Activated T-cell treated with anti-CD3 and anti-CD28 coated beads for 24 hours (primary cell): ENCODE measurements around the gene PCNX3.

ENCODE experiments used
- DNase-seq: peaks from one replicate; pipeline ENCODE4 v3.0.0-alpha.2; 2020; ENCODE audit warnings: low read depth

The PCNX3 gene

GRCh38 chr11:65615229-65615949 is at the start of gene PCNX3:
PCNX3 (plus strand) TSS chr11:65615776; CDS start chr11:65616312, 536 bp downstream.
- peak; percentile 100 for DNase-seq

DNA sequence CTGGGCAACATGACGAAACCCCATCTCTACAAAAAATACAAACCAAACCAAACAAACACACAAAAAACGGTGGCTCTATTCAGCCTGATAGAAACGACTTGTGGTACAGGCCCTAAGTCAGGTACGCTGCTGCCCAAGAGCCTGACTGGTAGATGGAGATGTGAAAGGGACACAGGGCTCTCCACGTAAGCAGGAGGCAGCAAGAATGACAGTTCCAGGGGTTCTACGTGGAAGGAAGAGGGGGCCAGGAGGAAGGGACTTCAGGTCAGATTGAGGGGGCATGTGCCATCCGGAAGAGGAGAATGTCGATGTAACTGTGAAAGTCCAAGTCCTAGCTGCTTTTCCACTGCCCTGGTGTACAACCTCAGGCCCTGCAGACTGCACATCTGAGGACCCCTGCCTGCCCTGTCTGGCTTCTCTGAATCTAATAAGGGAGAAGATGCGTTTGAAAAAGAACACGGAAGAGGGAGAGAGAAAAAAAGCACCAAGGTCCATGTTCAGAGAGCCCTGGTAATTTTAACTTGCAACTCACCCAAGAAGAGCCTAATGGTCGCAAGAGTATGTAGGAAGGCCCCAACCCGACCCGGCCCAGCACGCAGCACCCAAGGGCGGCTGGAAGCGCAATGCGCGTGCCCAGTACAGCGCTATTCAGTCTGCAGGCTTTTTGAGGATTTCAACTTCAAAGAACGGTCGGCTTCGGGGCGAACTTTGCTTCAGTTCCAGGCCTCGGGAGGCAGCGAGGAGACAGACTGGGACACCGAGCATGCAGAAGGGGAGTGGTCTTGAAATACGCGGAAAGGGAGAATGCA is 46.2 kb upstream of the PCNX3 start:
- DNase-seq: no peak

DNA sequence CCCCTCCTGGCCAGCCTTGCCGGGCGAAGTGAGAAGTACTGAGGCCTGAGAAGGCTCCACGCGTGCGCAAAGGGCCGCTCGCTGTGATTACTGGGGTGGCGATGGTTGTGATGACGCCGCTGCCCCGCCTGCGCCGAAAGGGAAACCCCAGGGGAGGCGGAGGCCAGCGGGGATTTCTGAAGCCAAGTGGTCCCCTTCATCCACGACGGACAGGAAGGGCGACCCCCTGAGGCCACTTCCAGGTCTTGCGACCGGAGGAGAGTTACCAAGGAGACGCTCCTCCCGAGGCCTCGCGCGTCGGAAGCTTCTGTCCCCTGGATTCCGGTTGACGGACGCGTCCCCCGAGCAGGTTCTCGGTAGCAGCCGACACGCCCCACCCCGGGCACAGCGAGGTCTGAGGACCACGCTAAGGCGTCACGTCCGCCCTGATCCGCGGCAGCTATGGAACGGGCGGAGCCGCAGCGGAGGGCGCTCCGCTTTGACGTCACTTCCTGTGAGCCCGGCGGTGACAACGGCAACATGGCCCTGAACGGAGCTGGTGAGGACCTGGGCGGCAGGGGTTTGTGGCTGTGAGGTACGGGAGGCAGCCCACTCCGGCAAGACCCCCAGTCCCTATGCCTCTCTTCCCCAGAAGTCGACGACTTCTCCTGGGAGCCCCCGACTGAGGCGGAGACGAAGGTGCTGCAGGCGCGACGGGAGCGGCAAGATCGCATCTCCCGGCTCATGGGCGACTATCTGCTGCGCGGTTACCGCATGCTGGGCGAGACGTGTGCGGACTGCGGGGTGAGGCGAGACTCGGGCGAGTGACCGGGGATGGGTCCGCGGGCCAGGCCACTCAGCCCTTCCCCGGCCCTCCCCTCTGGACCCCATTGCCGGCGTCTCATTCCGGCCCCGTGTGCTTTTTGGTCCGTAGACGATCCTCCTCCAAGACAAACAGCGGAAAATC is 45.3 kb upstream of the PCNX3 start, which contains the start of gene ZNRD2:
Gene ZNRD2 (plus strand): TSS at position 505 of the 946 bp plus-strand sequence. CDS start 15 bp downstream, at position 520.
- DNase-seq: peak; percentile 97

- DNase-seq: no peak
Observed at GRCh38 chr11:65571420-65571819, 44.2 kb upstream of the PCNX3 start.

GRCh38 chr11:65571940-65572339 is 43.6 kb upstream of the PCNX3 start:
- DNase-seq: no peak

- DNase-seq: peak; percentile 79
Observed at GRCh38 chr11:65572356-65573051, 43.1 kb upstream of the PCNX3 start, which contains the start of gene FAM89B. FAM89B (plus strand) TSS chr11:65572538; CDS start chr11:65572670, 132 bp downstream.

GRCh38 chr11:65573391-65574079 is 42.0 kb upstream of the PCNX3 start:
- DNase-seq: no peak

DNA sequence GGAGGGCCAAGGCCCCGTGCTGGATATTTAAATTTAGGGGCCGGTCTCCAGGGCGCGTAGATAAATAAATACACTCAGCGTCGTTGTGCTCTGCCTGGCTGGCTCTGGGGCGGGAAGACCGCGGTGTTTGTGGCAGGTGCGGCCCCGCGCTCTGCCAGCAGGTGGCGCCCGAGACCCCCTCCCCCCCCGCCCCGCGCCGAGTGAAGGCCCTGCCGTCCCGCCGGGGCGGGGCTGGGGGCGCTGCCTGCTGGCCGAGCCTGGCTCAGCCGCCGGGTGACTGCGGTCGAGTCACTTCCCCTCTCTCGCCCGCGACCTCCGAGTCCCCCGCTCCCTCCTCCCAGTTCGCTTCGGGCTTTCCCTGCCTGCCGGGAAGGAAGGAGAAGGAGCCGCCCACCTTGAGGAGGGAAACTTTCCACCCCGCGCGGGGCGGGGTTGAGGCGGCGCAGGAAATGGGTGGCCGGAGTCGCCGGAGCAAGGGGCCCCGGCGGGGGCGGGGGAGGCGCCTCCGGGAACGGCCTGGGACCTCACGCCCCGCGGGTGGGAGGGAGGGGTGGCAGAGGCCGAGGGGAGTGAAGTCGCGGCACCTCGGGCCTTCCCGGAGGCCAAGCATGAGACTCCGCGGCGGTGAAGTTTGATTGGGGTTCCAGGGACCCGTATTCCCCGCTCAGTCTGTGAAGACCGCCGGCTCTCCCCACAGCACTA is 41.3 kb upstream of the PCNX3 start:
- peak; percentile 88 for DNase-seq

DNA sequence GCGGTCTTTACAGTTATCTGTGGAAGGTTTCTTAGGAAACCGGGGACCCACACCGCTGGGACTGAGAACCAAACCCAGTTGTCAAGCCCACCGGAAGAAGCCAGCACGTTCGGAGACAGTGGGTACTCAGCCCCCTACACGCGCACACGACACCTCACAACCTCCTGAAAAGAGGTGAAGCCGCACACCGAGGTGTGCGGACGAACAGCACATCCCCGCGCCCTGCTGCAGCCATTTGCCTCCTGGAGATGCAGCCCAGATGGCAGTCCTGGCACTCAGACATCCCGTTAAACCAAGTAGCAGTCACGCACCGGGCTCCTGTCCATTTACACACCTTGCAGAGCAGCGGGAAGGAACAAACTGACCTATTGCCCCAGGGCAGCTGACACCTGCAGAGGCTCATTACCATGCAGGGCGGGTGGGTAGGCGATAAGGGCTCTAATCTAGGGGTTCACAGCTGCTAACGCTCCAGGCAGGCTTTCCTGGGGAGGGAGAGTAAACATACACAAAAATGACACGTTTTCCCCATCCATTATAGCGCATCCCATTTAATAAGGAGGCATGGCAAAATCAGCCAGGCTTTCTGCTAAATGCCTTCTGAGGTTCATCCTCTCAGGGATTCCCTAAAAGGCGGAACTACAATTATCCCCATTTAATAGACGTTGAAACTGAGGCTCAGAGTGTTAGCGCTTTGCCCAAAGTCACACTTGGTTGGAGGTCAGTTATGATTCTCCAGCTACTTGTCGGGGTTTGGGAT is 40.6 kb upstream of the PCNX3 start:
- DNase-seq: no peak

DNA sequence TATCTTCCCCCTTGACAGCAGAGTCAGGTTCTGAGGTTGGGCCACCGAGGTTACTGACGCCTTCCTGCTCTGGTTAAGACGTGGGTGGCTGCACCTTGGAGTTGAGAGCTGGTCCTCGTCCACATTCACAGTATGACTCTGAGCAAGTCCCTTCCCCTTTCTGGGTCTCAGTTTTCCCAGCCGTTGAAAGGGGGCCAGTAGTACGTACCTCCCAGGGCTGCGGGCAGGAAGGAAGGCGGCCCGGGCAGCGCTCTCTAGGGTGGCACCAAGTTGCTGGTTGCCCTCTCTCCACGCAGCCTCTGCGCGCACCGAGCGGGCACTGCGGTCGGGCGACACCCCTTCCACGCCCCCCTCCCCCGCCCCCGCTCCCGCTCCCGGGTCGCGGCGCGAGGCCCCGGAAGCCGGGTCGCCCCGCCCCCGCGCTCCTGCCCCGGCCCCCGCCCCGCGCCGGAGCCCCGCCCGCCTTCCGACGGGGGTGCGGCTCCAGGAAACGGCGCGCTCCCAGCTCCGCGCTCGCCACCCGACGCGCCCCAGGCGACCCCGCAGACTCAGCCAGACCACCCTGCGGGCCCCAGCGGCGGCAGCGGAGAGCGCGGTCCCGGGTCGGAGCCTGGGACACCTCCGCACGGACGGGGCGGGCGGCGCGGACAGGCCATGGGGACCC is 39.9 kb upstream of the PCNX3 start, which contains the start of gene EHBP1L1:
Gene EHBP1L1 (plus strand): TSS at position 486 of the 664 bp plus-strand sequence. CDS start 250 bp downstream, outside the sequence.
- peak; percentile 58 for DNase-seq

DNA sequence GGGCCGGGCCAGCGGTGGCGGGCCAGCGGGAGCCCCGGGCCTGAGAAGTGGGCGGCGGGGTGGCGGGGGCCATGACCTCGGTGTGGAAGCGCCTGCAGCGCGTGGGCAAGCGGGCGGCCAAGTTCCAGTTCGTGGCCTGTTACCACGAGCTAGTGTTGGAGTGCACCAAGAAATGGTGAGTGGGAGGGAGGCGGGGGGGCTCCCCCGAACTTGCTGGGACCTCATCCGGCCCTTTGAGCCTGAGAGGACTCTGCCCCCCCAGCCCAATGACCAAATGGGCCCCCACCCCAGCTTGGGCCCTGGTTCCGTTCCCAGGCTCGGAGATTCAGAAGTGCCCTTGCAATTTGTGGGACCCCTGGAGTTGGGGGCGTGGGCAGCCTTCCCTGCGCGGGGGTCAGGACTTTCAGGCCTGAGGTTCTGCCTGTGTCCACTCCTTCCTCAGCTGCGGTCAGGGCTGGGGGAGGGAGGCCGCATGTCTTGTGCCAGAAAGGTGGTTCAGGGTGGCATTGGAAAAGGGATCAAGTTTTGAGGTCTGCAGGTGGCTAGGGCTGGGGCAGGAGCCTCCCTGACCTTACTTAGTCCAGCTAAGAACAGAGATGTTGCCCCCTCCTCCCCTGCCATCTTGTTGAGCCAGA is 39.2 kb upstream of the PCNX3 start:
- DNase-seq: no peak

- DNase-seq: no peak
Observed at GRCh38 chr11:65576867-65577755, 38.5 kb upstream of the PCNX3 start.

DNA sequence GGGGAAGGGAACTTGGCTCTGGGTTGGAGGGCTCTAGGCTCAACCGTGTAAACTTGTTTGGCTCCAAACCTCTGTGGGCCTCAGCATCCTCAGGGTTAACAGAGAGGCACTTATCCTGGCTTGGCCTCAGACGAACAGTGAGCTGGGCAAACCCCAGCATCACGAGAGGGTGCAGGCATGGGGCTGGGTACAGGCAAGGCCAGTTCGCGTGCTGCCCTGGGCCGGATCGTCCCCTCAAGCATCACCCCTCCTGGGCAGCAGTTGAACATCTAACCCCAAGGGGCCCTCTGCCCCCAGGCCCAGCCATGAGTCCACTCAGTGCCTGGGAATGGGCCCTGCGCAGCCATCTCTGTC is 37.8 kb upstream of the PCNX3 start:
- no peak for DNase-seq

- no peak for DNase-seq
Observed at GRCh38 chr11:65578134-65578533, 37.4 kb upstream of the PCNX3 start.

GRCh38 chr11:65578667-65579066 is 36.9 kb upstream of the PCNX3 start:
- no peak for DNase-seq

DNA sequence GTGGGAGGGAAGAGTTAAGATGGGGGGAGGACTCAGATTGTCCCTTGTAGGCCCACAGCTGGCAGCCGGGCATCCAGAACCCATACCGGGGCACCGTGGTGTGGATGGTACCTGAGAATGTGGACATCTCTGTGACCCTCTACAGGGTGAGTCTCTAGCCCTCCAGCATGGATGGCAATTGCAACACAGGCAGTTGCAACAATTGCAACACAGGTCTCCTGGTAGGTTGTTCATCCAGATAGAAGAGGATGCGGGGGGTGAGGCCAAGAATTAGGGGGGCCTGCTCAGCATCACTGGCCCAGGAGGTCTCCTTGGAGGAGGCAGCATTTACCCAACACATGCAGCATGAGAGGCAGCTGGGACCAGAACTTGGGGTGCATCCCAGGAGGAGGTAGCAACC is 36.3 kb upstream of the PCNX3 start:
- DNase-seq: no peak

DNA sequence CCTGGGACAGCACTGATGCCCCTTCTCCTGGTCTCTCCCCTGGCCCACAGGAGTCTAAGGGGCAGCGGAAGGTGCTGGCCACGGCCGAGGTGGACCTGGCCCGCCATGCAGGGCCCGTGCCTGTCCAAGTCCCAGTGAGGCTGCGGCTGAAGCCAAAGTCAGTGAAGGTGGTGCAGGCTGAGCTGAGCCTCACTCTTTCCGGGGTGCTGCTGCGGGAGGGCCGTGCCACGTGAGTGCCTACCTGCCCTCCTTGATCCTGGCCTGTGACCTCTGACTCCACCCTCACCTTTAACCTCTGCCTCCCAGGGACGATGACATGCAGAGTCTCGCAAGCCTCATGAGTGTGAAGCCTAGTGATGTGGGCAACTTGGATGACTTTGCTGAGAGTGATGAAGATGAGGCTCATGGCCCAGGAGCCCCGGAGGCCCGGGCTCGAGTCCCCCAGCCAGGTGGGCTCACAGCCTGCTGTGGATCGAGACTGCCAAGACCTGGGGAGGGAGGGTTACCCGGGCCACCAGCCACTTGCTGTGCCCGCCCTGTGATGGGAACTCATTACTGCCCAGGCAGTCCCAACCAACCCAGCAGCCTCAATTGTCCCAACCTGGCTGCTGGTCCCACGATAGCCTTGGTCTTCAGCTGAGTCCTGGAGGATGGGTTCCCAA is 35.4 kb upstream of the PCNX3 start:
- no peak for DNase-seq
